Gastroesophageal sphincter (tissue), 2 donors: ENCODE results near the gene SLC25A13.

Experiments
- EP300 ChIP-seq: sonication (generic); formaldehyde crosslinking; IDR thresholded peaks from one replicate; pipeline ENCODE4 v1.6.1; 2017; ENCODE audit warnings: antibody characterized with exemption, mild to moderate bottlenecking
- POLR2A ChIP-seq, 2 donors: fragments of 450-650 bp; IDR thresholded peaks; one replicate each; pipeline ENCODE4 v1.6.1; 2017; ENCODE audit warnings: antibody characterized with exemption in 2 of 2, mild to moderate bottlenecking in 2 of 2, moderate library complexity in 1 of 2

GRCh38 chr7:96269246-96269994 is 52.5 kb downstream of the SLC25A13 start:
- TF ChIP-seq EP300: no peak
- no peak for TF ChIP-seq POLR2A (IDR thresholded peaks at IDR 0.05)
